Calu3 (cell line): Measurements from ENCODE around the gene NOSIP. TPM values are rescaled to one million over a fixed set of nuclear protein-coding genes. Genes with fewer than 3 reads are reported as not detected.
A peak's percentile ranks its signal among the peaks of the same experiment; 100 is the strongest.
"Not testable (repeated sequence)": the region's sequence is repeated elsewhere in the genome, so short reads cannot be mapped to it uniquely, and the experiment has no call there.

Experiments used
- Bru-seq: library from RNA; stranded (reverse); fragments of 400-500 nt; gene quantifications from one replicate; lab custom pipeline; 2021; lab: Mats Ljungman, UMichigan
- BruChase-seq, 2 experiments: library from RNA; stranded (reverse); fragments of 400-500 nt; gene quantifications; one replicate each; lab custom pipeline; 2021; lab: Mats Ljungman, UMichigan
- BruUV-seq: library from RNA; stranded (reverse); fragments of 400-500 nt; replicated peaks from 2 replicates; lab custom pipeline; 2021; lab: Mats Ljungman, UMichigan
- CTCF ChIA-PET: fragments of 300-600 bp; sonication (Branson Sonifier 250); formaldehyde crosslinking; loops from one replicate; lab custom pipeline; 2022; ENCODE audit warnings: antibody characterized with exemption; lab: Charles Lee
- DNase-seq: peaks from one replicate; pipeline ENCODE4 v3.0.0; 2022
- H3K27ac Mint-ChIP-seq: one replicate; pipeline ENCODE4 v1.8.0; 2022; ENCODE audit warnings: mixed read lengths; ENCODE audit not compliant: unreplicated experiment
- H3K27me3 Mint-ChIP-seq: one replicate; pipeline ENCODE4 v1.8.0; 2022; ENCODE audit warnings: mixed read lengths; ENCODE audit not compliant: unreplicated experiment
- H3K36me3 Mint-ChIP-seq: one replicate; pipeline ENCODE4 v1.8.0; 2022; ENCODE audit warnings: mild to moderate bottlenecking, moderate library complexity, mixed read lengths; ENCODE audit not compliant: insufficient read depth, unreplicated experiment
- H3K4me1 Mint-ChIP-seq: one replicate; pipeline ENCODE4 v1.8.0; 2022; ENCODE audit warnings: mild to moderate bottlenecking, low read depth, mixed read lengths; ENCODE audit not compliant: unreplicated experiment
- H3K4me3 Mint-ChIP-seq: one replicate; pipeline ENCODE4 v1.8.0; 2022; ENCODE audit warnings: mild to moderate bottlenecking, low read depth, moderate library complexity, mixed read lengths; ENCODE audit not compliant: unreplicated experiment
- H3K9me3 Mint-ChIP-seq: one replicate; pipeline ENCODE4 v1.8.0; 2022; ENCODE audit warnings: low read depth, mixed read lengths; ENCODE audit not compliant: unreplicated experiment
- intact Hi-C: fragments of 100-400 bp; cut with micrococcal nuclease; formaldehyde crosslinking; loops from one replicate; pipeline ENCODE4 v1.10.0; 2022; ENCODE audit not compliant: unreplicated experiment
- long read RNA-seq: library from polyadenylated mRNA; stranded (forward); transcript quantifications from one replicate; pipeline ENCODE4 v2.0.0, GENCODE V29; 2022
- total RNA-seq: library from RNA; stranded (reverse); gene quantifications from 2 replicates; pipeline ENCODE4 v1.2.3, GENCODE V29; 2022
- TF ChIP-seq, protein P1 (sequence below): fragments of 200-600 bp; IDR thresholded peaks from one replicate; pipeline ENCODE4 v1.8.0; 2022; ENCODE audit warnings: antibody characterized with exemption; ENCODE audit not compliant: unreplicated experiment

The NOSIP gene
- 76.9 and 81.2 TPM in 2 replicates for total RNA-seq
- Bru-seq, nascent RNA: percentile 61 among the genes with signal in this experiment
- percentile 63 among the genes with signal in this experiment for BruChase-seq, experiment 1, labeled RNA remaining after a 6-hour chase
- BruChase-seq, experiment 2, labeled RNA remaining after a 2-hour chase: percentile 58 among the genes with signal in this experiment
- long read RNA-seq, transcript NOSIP-204 (9 exons, 1,005 nt): major isoform, 80 of 115 reads
- long read RNA-seq, transcript NOSIP-201 (9 exons, 1,000 nt): minor isoform, 10 of 115 reads
- long read RNA-seq, partial matches to known transcripts: 9 of 115 reads
- long read RNA-seq, other reads (novel, unspliced or antisense): 16 of 115 reads

DNA sequence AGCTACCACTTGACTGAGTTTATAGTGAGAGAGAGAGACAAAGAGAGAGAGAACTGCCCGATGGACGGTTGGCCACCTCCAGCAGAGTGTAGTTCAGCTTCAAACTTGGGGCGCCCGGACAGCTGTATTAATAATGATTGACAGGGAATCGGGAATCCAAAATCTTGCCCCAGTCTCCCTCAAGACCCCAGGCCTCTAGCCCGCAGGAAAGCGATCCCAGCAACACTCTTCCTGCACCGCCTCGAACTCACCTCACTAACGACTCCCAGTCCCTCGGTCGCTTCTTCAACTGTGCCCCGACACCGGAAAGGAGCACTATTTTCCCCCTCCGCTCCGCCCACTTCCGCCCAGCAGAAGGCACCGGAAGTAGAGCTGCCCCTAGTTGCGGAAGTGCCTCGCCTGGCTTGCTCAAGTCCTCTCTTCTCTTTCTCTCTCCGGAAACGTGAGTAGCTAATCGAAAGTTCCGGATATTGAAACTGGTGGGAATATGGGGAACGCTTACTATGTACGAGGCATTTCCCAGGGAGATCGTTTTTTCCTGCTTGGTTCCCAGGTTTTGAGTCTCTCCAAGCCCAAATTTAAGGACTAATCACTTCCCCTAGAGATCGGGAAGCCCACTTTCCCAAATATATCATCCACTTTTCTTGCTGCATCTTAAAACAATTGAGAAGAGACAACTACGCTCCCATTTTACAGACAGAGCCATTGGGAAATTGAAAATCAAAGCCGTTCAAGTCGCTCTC, at the start of gene NOSIP:
TSS of gene NOSIP (minus strand) at position 293 of the 743 bp plus-strand sequence. CDS start 19,865 bp downstream, outside the sequence.
- CTCF ChIA-PET: interaction anchor here (0.7 to 2.8 kb wide), 8 partner anchors 10 to 291 kb away, joined by 3 to 25 read pairs (median 3); partner anchors contain the start of gene PRR12
- peak within 1 kb of the TSS; percentile 97 for H3K27ac Mint-ChIP-seq
- peaks cover 23% of the 10 kb centered on the region for H3K4me1 Mint-ChIP-seq
- peaks cover 39% of the 10 kb centered on the region for H3K36me3 Mint-ChIP-seq
- no peaks in the 10 kb centered on the region for H3K9me3 Mint-ChIP-seq
- no peaks in the 10 kb centered on the region for H3K27me3 Mint-ChIP-seq
- DNase-seq: peak; percentile 97
- intact Hi-C loops: no loop called here
- H3K4me3 Mint-ChIP-seq: peak within 1 kb of the TSS; percentile 97
- TF ChIP-seq, protein P1, sequence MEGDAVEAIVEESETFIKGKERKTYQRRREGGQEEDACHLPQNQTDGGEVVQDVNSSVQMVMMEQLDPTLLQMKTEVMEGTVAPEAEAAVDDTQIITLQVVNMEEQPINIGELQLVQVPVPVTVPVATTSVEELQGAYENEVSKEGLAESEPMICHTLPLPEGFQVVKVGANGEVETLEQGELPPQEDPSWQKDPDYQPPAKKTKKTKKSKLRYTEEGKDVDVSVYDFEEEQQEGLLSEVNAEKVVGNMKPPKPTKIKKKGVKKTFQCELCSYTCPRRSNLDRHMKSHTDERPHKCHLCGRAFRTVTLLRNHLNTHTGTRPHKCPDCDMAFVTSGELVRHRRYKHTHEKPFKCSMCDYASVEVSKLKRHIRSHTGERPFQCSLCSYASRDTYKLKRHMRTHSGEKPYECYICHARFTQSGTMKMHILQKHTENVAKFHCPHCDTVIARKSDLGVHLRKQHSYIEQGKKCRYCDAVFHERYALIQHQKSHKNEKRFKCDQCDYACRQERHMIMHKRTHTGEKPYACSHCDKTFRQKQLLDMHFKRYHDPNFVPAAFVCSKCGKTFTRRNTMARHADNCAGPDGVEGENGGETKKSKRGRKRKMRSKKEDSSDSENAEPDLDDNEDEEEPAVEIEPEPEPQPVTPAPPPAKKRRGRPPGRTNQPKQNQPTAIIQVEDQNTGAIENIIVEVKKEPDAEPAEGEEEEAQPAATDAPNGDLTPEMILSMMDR: no peak
- no TSS peak for BruUV-seq

- Mint-ChIP-seq H3K4me1 (no peaks in the 10 kb centered on the region), H3K36me3 (peaks cover 62% of the 10 kb centered on the region), H3K4me3 (no peak overlapping the region), H3K9me3 (no peaks in the 10 kb centered on the region), H3K27me3 (no peaks in the 10 kb centered on the region), H3K27ac (no peak overlapping the region)
- no peak for DNase-seq
- CTCF ChIA-PET: no interaction called here
- intact Hi-C loops: no loop called here
- TF ChIP-seq, protein P1: no peak
- BruUV-seq: no TSS peak
Observed at GRCh38 chr19:49629659-49630058, 49.3 kb upstream of the NOSIP start.

DNA sequence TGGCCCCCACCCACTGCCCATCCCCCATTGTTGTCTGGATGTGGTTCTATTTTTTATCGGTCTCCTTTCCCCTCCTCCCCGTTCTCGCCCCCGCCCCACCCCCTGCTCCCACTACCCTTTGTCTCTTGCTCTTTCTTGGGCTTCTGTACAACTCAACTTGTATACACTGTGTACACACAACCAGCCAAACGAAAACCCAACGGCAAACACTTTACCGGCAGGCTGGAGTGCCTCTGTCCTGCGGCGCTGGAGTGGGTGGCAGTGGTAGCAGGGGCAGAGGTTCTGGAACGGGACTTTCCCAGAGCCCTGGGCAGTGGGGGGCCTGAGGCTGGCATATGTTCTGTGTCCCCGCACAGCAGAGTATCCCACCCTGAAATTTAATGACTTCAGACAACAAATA, 45.9 kb upstream of the NOSIP start:
- no peaks in the 10 kb centered on the region for H3K27me3 Mint-ChIP-seq
- no peaks in the 10 kb centered on the region for H3K4me1 Mint-ChIP-seq
- intact Hi-C loops: no loop called here
- no peak overlapping the region for H3K4me3 Mint-ChIP-seq
- DNase-seq: no peak
- H3K9me3 Mint-ChIP-seq: no peaks in the 10 kb centered on the region
- no peak overlapping the region for H3K27ac Mint-ChIP-seq
- CTCF ChIA-PET: no interaction called here
- TF ChIP-seq, protein P1: no peak
- peaks cover 74% of the 10 kb centered on the region for H3K36me3 Mint-ChIP-seq
- BruUV-seq: no TSS peak

GRCh38 chr19:49624967-49625910, 44.9 kb upstream of the NOSIP start:
- Mint-ChIP-seq H3K9me3 (no peaks in the 10 kb centered on the region), H3K27ac (no peak overlapping the region), H3K27me3 (no peaks in the 10 kb centered on the region), H3K36me3 (peaks cover 75% of the 10 kb centered on the region), H3K4me3 (no peak overlapping the region), H3K4me1 (no peaks in the 10 kb centered on the region)
- intact Hi-C loops: no loop called here
- TF ChIP-seq, protein P1: no peak
- no TSS peak for BruUV-seq
- DNase-seq: no peak
- CTCF ChIA-PET: no interaction called here

DNA sequence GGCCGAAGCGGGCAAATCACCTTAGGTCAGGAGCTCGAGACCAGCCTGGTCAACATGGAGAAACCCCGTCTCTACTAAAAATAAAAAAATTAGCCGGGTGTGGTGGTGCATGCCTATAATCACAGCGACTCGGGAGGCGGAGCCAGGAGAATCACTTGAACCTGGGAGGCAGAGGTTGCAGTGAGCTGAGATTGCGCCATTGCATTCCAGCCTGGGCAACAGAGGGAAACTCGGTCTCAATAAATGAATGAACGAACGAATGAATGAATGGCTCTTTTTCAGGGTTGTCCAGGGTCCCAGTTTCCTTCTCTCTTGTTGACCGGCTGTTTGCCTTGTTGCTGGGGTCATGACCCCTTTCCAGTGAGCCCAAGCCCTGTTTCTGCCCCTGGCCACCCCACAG, 37.5 kb upstream of the NOSIP start:
- H3K27ac Mint-ChIP-seq, intact Hi-C loops, H3K9me3 Mint-ChIP-seq, BruUV-seq, DNase-seq, H3K27me3 Mint-ChIP-seq, H3K4me3 Mint-ChIP-seq: not testable (repeated sequence)
- H3K36me3 Mint-ChIP-seq: peaks cover 83% of the 10 kb centered on the region
- H3K4me1 Mint-ChIP-seq: peaks cover 15% of the 10 kb centered on the region
- CTCF ChIA-PET: interaction anchor here (0.7 kb wide), 1 partner anchor 1202 kb away, joined by 4 read pairs; no protein-coding TSS in a partner anchor
